Keratinocyte (primary cell): Measurements from ENCODE around the gene MRM3. TPM values are rescaled to one million over a fixed set of nuclear protein-coding genes. Genes with fewer than 3 reads are reported as not detected.

Source experiments
- DNase-seq: peaks from one replicate; pipeline ENCODE4 v3.0.0-alpha.2; 2011; ENCODE audit warnings: low read depth, missing footprints, low spot score
- FAIRE-seq: peaks from 2 replicates; lab custom pipeline; 2011; peaks lifted over from hg19 to GRCh38; lab: Jason Lieb, UNC
- H2AFZ ChIP-seq: 2 replicates; pipeline ENCODE4 v1.6.0; 2012; ENCODE audit warnings: low read length, control low read depth, inconsistent platforms; ENCODE audit not compliant: control insufficient read depth
- H3K27ac ChIP-seq: 2 replicates; pipeline ENCODE4 v1.5.1; 2011; ENCODE audit warnings: low read length; ENCODE audit not compliant: control insufficient read depth, insufficient read depth
- H3K27me3 ChIP-seq: 3 replicates; pipeline ENCODE4 v1.6.0; 2011; ENCODE audit warnings: low read length; ENCODE audit not compliant: control insufficient read depth, insufficient read depth; ENCODE audit errors: extremely low read depth
- H3K36me3 ChIP-seq, 2 experiments: 2 replicates in 1 of 2; 3 replicates in 1 of 2; pipeline ENCODE4 v1.5.1; 2011; ENCODE audit warnings: low read length in 2 of 2, mild to moderate bottlenecking in 1 of 2; ENCODE audit not compliant: control insufficient read depth in 2 of 2, insufficient read depth in 2 of 2; ENCODE audit errors: extremely low read depth in 1 of 2
- H3K4me1 ChIP-seq: 3 replicates; pipeline ENCODE4 v1.5.1; 2011; ENCODE audit warnings: low read length; ENCODE audit not compliant: control insufficient read depth, insufficient read depth; ENCODE audit errors: extremely low read depth
- H3K4me2 ChIP-seq: 3 replicates; pipeline ENCODE4 v1.6.0; 2011; ENCODE audit warnings: low read depth, low read length; ENCODE audit not compliant: control insufficient read depth, insufficient read depth; ENCODE audit errors: extremely low read depth
- H3K4me3 ChIP-seq, 3 experiments: fragments of 200-600 bp in 1 of 3; sonication (generic) in 1 of 3; 2 replicates in 2 of 3; 3 replicates in 1 of 3; pipeline ENCODE4 v1.5.1; 2011 to 2016; ENCODE audit warnings: low read length in 3 of 3, mild to moderate bottlenecking in 3 of 3, control low read depth in 2 of 3, inconsistent platforms in 1 of 3, low read depth in 1 of 3, mixed read lengths in 1 of 3, mixed run types in 1 of 3, moderate library complexity in 1 of 3; ENCODE audit not compliant: control insufficient read depth in 2 of 3, insufficient read depth in 2 of 3; ENCODE audit errors: extremely low read depth in 1 of 3
- H3K79me2 ChIP-seq: 2 replicates; pipeline ENCODE4 v1.6.0; 2012; ENCODE audit warnings: low read length; ENCODE audit not compliant: control insufficient read depth, insufficient read depth
- H3K9ac ChIP-seq: 3 replicates; pipeline ENCODE4 v1.6.0; 2011; ENCODE audit warnings: low read length; ENCODE audit not compliant: control insufficient read depth, insufficient read depth; ENCODE audit errors: extremely low read depth
- H3K9me1 ChIP-seq: 3 replicates; pipeline ENCODE4 v1.6.0; 2011; ENCODE audit warnings: low read length; ENCODE audit not compliant: control insufficient read depth, insufficient read depth; ENCODE audit errors: extremely low read depth
- H3K9me3 ChIP-seq: 2 replicates; pipeline ENCODE4 v1.5.1; 2012; ENCODE audit warnings: low read depth, low read length; ENCODE audit not compliant: control insufficient read depth
- H4K20me1 ChIP-seq: 3 replicates; pipeline ENCODE4 v1.6.0; 2011; ENCODE audit warnings: low read length; ENCODE audit not compliant: control insufficient read depth, insufficient read depth; ENCODE audit errors: extremely low read depth
- EZH2 ChIP-seq: IDR thresholded peaks from one replicate; pipeline ENCODE4 v1.6.1; 2012; ENCODE audit warnings: inconsistent platforms, mild to moderate bottlenecking, low read length, moderate library complexity
- dilution Hi-C: fragments of 300-500 bp; cut with MboI; formaldehyde crosslinking; loops from one replicate; pipeline ENCODE4 v1.7.0; 2020; ENCODE audit warnings: low sequenced_read_pairs; ENCODE audit not compliant: extremely low pct_ligation_motif_present
- polyA plus RNA-seq, 5 experiments: library from polyadenylated mRNA; depleted of rRNA in 3 of 5; stranded (reverse) in 3 of 5; stranded (forward) in 1 of 5; unstranded in 1 of 5; fragments of >200 nt; gene quantifications; 1 replicate in 1 of 5; 2 replicates in 3 of 5; 3 replicates in 1 of 5; pipeline versions ENCODE4 v1.2.1 to v1.2.3, GENCODE V29; 2011 to 2012; ENCODE audit warnings: missing spikeins in 2 of 5, low read depth in 1 of 5, low replicate concordance in 1 of 5
- TF ChIP-seq, protein P1 (sequence below), 3 experiments: IDR thresholded peaks in 1 of 3; conservative IDR thresholded peaks in 1 of 3; optimal IDR thresholded peaks in 1 of 3; 2 replicates in 2 of 3; 3 replicates in 1 of 3; pipeline versions ENCODE3 to v1.5.1; 2011; ENCODE audit warnings: low read length in 3 of 3, mild to moderate bottlenecking in 3 of 3, moderate library complexity in 2 of 3, control low read depth in 1 of 3, inconsistent platforms in 1 of 3; ENCODE audit not compliant: insufficient read depth in 2 of 3; ENCODE audit errors: extremely low read depth in 1 of 3

Gene MRM3
- polyA plus RNA-seq, 1 donor (not counting 4 experiments of a cell fraction or from before 2014, with no cell fraction given): 15.5 TPM

DNA sequence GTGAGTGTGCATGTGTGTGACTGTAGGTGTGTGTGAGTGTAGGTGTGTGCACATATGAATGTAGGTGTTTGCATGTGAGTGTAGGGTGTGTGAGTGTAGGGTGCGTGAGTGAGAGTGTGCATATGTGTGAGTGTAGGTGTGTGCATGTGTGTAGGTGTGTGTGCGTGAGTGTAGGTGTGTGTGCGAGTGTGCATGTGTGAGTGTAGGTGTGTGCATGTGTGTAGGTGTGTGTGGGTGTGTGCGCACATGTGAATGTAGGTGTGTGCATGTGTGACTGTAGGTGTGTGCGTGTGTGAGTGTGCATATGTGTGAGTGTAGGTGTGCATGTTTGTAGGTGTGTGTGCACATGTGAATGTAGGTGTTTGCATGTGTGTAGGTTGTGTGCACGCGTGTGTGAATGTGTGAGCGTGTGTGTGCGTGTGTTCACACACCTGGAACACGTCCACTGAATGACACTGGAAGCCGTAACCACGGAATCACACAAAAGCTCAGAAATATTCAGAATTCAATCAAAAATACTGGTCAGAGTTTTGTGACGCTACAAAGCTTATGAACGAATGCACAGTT, 30.6 kb downstream of the MRM3 start:
- dilution Hi-C loops: no loop called here
- Histone ChIP-seq H3K27me3 (no peaks in the 10 kb centered on the region), H3K4me3 (no peak overlapping the region), H3K4me1 (no peaks in the 10 kb centered on the region), H3K79me2 (peaks cover 34% of the 10 kb centered on the region), H2AFZ (no peak overlapping the region), H3K9ac (no peak overlapping the region), H3K4me2 (no peak overlapping the region), H3K9me1 (no peaks in the 10 kb centered on the region), H3K27ac (no peak overlapping the region), H3K9me3 (no peaks in the 10 kb centered on the region), H4K20me1 (peaks cover 15% of the 10 kb centered on the region), H3K36me3 (peaks cover 34 to 39% of the 10 kb centered on the region in 2 experiments)
- no peak for TF ChIP-seq EZH2
- FAIRE-seq (peak; percentile 17), DNase-seq (no peak)

DNA sequence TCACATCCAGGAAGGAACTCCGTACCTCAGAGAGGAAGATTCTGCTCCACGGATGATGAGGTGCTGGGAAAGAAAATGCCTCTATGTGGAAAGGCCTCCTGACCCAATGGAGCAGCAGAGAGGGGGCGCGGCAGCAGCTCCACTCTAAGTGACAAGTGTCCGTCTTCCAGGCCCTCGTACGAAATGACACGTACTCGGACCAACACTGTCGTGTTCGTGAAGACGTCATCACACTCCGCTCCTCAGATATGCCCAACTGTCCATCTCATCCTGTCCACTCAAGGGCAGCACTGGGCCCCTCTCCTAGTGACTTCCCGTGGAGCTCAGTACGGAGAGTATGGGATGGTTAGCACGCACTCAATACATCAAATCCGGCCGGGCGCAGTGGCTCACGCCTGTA, 32.2 kb downstream of the MRM3 start:
- FAIRE-seq (no peak), DNase-seq (no peak)
- Histone ChIP-seq H3K9me3 (no peaks in the 10 kb centered on the region), H3K9me1 (no peaks in the 10 kb centered on the region), H3K4me2 (no peak overlapping the region), H2AFZ (no peak overlapping the region), H3K9ac (no peak overlapping the region), H4K20me1 (peaks cover 11% of the 10 kb centered on the region), H3K27ac (no peak overlapping the region), H3K27me3 (no peaks in the 10 kb centered on the region), H3K4me1 (no peaks in the 10 kb centered on the region), H3K79me2 (peaks cover 27% of the 10 kb centered on the region), H3K4me3 (no peak overlapping the region), H3K36me3 (peaks cover 27 to 42% of the 10 kb centered on the region in 2 experiments)
- TF ChIP-seq, protein P1, sequence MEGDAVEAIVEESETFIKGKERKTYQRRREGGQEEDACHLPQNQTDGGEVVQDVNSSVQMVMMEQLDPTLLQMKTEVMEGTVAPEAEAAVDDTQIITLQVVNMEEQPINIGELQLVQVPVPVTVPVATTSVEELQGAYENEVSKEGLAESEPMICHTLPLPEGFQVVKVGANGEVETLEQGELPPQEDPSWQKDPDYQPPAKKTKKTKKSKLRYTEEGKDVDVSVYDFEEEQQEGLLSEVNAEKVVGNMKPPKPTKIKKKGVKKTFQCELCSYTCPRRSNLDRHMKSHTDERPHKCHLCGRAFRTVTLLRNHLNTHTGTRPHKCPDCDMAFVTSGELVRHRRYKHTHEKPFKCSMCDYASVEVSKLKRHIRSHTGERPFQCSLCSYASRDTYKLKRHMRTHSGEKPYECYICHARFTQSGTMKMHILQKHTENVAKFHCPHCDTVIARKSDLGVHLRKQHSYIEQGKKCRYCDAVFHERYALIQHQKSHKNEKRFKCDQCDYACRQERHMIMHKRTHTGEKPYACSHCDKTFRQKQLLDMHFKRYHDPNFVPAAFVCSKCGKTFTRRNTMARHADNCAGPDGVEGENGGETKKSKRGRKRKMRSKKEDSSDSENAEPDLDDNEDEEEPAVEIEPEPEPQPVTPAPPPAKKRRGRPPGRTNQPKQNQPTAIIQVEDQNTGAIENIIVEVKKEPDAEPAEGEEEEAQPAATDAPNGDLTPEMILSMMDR (optimal IDR thresholded peaks at IDR 0.05 in 1 of 3, IDR thresholded peaks at IDR 0.05 in 1 of 3, conservative IDR thresholded peaks at IDR 0.05 in 1 of 3; ENCODE audit: extremely low read depth in 1 of 3, insufficient read depth in 2 of 3, low read length in 3 of 3): no peak
- no peak for TF ChIP-seq EZH2
- dilution Hi-C loops: no loop called here

DNA sequence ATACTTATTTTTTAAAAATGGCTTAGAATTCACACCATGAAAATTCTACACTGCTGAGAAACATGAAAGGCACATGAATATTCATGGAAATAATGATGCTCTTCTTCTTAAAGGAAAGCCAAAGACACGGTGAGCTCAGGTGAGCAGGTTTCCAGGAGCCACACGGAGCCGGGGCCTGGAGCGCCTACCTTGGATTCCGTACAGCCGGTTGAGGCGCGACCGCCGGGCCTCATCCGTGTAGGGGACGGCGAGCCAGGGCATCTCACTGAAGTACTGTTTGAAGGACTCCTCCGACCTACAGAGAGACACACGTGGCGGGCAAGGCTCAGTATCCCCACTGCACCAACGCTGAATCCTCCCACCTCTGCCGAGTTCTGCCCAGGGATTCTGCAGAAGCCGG, 37.1 kb downstream of the MRM3 start:
- Histone ChIP-seq H3K9me3 (no peaks in the 10 kb centered on the region), H3K27ac (no peak overlapping the region), H3K4me2 (no peak overlapping the region), H3K4me3 (no peak overlapping the region), H3K9ac (no peak overlapping the region), H3K4me1 (no peaks in the 10 kb centered on the region), H3K9me1 (no peaks in the 10 kb centered on the region), H3K36me3 (peaks cover 28 to 39% of the 10 kb centered on the region in 2 experiments), H3K79me2 (peaks cover 4% of the 10 kb centered on the region), H2AFZ (no peak overlapping the region), H4K20me1 (peaks cover 3% of the 10 kb centered on the region), H3K27me3 (no peaks in the 10 kb centered on the region)
- FAIRE-seq (no peak), DNase-seq (no peak)
- dilution Hi-C loops: no loop called here
- TF ChIP-seq, protein P1 (optimal IDR thresholded peaks at IDR 0.05 in 1 of 3, IDR thresholded peaks at IDR 0.05 in 1 of 3, conservative IDR thresholded peaks at IDR 0.05 in 1 of 3; ENCODE audit: extremely low read depth in 1 of 3, insufficient read depth in 2 of 3, low read length in 3 of 3): no peak
- TF ChIP-seq EZH2: no peak
